WERI-Rb-1 (cell line): ENCODE measurements around the gene GRK4.
"Not testable (repeated sequence)": the region's sequence is repeated elsewhere in the genome, so short reads cannot be mapped to it uniquely, and the experiment has no call there.

Source experiments
- DNase-seq: peaks from one replicate; pipeline ENCODE4 v3.0.0-alpha.2; 2020
- H3K27ac ChIP-seq: fragments of 250-450 bp; sonication (Bioruptor Pico); 2 replicates; pipeline ENCODE4 v1.5.1; 2020; ENCODE audit warnings: mild to moderate bottlenecking, moderate library complexity
- H3K27me3 ChIP-seq: fragments of 250-450 bp; sonication (Bioruptor Pico); 2 replicates; pipeline ENCODE4 v1.5.1; 2021; ENCODE audit warnings: mild to moderate bottlenecking, low read depth, moderate library complexity; ENCODE audit not compliant: insufficient read depth, severe bottlenecking
- H3K36me3 ChIP-seq: fragments of 250-450 bp; sonication (Bioruptor Pico); 2 replicates; pipeline ENCODE4 v1.5.1; 2020; ENCODE audit warnings: mild to moderate bottlenecking, moderate library complexity
- H3K4me3 ChIP-seq: 2 replicates; pipeline ENCODE4 v1.5.1; 2011; ENCODE audit warnings: low read depth, mild to moderate bottlenecking, control low read depth, low read length
- H3K9me3 ChIP-seq: fragments of 250-450 bp; sonication (Bioruptor Pico); 2 replicates; pipeline ENCODE4 v1.5.1; 2021; ENCODE audit warnings: mild to moderate bottlenecking, moderate library complexity; ENCODE audit not compliant: severe bottlenecking
- TF ChIP-seq, protein P1 (sequence below): IDR thresholded peaks from 2 replicates; pipeline ENCODE4 v1.5.1; 2011; ENCODE audit warnings: low read depth, mild to moderate bottlenecking, control low read depth, inconsistent platforms, low read length

GRK4 gene

DNA sequence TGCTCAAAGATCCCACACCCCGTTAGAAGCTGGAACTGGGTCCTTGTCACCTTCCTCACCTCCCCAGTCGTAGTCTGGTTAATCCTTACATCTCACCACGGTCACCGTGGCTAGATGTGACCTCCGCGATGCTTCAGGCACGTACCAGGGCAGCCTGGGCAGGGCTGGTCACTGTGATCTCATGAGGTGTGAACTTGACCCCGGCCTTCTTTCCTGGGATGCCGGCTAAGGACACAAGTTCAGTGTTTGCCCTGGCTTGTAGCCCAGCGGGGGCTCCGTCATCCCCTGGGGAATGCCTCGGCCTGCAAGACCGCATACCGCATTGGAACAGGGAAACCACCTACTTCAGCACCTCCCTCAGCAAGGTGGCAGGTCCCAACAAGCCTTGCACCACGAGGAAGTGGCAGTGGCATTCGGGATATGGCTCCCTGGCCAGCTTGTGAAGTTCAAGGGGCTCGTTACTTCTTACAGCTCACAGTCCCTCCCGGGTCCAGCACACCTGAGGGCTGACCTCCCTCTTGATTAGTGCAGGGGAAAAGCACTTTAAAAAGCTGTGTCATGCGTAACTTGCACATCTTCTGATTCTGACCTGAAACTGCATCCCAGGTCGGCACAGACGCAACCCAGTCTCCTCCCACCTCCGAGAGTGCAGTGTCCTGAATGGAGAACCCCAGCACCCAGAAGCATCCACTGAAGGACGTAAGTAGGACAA is 26.1 kb upstream of the GRK4 start:
- peak; percentile 55 for DNase-seq
- TF ChIP-seq, protein P1, sequence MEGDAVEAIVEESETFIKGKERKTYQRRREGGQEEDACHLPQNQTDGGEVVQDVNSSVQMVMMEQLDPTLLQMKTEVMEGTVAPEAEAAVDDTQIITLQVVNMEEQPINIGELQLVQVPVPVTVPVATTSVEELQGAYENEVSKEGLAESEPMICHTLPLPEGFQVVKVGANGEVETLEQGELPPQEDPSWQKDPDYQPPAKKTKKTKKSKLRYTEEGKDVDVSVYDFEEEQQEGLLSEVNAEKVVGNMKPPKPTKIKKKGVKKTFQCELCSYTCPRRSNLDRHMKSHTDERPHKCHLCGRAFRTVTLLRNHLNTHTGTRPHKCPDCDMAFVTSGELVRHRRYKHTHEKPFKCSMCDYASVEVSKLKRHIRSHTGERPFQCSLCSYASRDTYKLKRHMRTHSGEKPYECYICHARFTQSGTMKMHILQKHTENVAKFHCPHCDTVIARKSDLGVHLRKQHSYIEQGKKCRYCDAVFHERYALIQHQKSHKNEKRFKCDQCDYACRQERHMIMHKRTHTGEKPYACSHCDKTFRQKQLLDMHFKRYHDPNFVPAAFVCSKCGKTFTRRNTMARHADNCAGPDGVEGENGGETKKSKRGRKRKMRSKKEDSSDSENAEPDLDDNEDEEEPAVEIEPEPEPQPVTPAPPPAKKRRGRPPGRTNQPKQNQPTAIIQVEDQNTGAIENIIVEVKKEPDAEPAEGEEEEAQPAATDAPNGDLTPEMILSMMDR = no peak
- Histone ChIP-seq H3K36me3 (peaks cover 64% of the 10 kb centered on the region), H3K27ac (peak overlapping the region; percentile 83), H3K27me3 (no peaks in the 10 kb centered on the region), H3K9me3 (no peaks in the 10 kb centered on the region), H3K4me3 (no peak overlapping the region)

DNA sequence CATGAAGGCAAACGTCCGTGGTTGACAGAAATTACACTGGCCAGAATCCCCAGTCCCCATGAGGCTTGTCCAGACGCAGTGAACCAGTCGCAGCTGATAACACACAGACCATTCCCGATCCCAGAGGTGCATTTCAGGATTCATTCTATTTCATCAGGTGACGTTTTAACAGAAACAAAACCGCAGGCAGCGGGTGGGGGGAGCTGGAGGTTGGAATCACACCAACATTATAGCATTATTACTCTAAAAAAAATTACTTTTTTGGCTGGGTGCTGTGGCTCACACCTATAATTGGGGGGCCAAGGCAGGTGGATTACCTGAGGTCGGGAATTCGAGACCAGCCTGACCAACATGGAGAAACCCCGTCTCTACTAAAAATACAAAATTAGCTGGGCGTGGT is 25.4 kb upstream of the GRK4 start:
- TF ChIP-seq, protein P1 = no peak
- Histone ChIP-seq H3K36me3 (peaks cover 64% of the 10 kb centered on the region), H3K4me3 (no peak overlapping the region), H3K27me3 (no peaks in the 10 kb centered on the region), H3K9me3 (no peaks in the 10 kb centered on the region), H3K27ac (peak overlapping the region; percentile 83)
- no peak for DNase-seq

DNA sequence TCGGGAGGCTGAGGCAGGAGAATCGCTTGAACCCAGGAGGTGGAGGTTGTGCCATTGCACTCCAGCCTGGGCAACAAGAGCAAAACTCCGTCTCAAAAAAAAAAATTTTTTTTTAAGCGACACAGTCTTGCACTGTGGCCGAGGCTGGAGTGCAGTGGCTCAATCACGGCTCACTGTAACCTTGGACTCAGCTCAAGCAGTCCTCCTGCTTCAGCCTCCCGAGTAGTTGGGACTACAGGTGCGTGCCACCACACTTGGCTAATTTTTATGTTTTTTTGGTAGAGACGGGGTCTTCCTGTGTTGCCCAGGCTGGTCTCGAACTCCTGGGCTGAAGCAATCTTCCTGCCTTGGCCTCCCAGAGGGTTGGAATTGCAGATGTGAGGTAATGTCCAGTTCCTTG is 25.0 kb upstream of the GRK4 start:
- not testable (repeated sequence) for H3K9me3 ChIP-seq, H3K4me3 ChIP-seq, DNase-seq, H3K27me3 ChIP-seq
- H3K27ac ChIP-seq = peak overlapping the region; percentile 83; the same call in 1 of the 2 replicates
- H3K36me3 ChIP-seq = peaks cover 64% of the 10 kb centered on the region

DNA sequence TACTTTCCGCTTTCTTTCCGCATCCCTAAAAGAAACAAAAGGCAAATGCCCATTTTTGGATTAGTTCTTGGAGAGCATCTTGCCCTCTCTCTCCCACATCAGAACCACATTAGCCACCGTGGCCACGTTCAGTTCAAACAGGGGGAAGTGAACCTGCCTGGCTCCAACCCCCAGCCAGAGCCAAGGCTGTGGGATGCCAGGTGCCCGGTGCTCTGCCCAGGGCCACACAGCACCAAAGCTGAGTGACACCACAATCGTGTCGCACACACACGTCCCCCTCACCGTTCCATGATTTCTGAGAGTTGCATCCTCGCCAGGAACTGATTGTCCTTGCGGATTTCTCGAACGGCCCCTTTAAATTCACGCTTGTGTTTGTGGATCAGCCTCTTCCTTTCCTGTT is 24.5 kb upstream of the GRK4 start:
- H3K36me3 ChIP-seq = peaks cover 68% of the 10 kb centered on the region
- no peak overlapping the region for H3K27ac ChIP-seq
- DNase-seq = no peak
- TF ChIP-seq, protein P1 = no peak
- H3K9me3 ChIP-seq = no peaks in the 10 kb centered on the region
- H3K4me3 ChIP-seq = no peak overlapping the region
- no peaks in the 10 kb centered on the region for H3K27me3 ChIP-seq

DNA sequence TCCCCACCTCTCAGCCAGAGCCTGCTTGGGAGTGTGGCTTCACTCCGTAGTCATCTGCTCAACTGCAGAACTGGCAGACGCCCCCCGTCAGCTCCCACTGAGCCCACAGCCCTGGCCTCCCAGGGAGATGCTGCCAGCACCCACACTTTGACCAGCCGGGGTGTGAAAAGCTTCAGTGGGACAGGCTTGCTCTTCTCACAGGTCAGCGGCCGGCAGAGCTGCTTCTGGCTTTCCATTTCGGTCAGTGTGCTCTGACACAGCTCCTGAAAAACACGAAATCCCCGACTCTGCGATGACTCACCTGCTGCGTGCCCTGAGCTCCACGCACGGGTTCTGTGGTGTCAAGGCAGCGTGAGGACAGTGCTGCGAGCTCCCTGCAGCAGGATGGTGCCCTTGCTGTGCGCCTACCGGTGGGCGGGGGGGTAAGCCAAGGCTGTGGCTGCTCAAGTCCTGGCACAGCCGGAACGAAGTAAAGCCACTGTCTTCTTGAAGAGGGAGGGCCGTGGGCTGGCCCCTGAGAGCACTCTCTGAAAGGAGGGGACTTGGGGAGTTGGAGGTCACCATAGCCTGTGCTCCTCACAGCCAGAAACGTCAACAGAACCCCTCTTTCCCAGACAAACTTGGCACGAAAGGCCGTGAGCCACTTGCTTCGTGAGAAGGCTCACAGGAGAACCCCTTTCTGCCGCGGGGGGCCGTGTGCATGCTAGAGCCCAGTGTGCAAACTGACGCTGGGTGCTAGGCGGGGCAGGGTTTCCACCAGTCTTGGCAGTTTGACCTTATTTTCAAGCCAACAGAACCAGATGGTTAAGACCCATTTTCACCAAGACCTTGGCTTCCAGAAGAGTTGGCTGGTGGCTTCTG is 23.8 kb upstream of the GRK4 start:
- H3K36me3 ChIP-seq = peaks cover 75% of the 10 kb centered on the region
- no peaks in the 10 kb centered on the region for H3K27me3 ChIP-seq
- H3K9me3 ChIP-seq = no peaks in the 10 kb centered on the region
- TF ChIP-seq, protein P1 = no peak
- DNase-seq = no peak
- no peak overlapping the region for H3K27ac ChIP-seq
- H3K4me3 ChIP-seq = no peak overlapping the region
